Measurements from ENCODE around the gene MELTF. TPM values are rescaled to one million over a fixed set of nuclear protein-coding genes. Genes with fewer than 3 reads are reported as not detected.
A peak's percentile ranks its signal among the peaks of the same experiment; 100 is the strongest.

MELTF gene
- polyA plus RNA-seq, 2 of the 4 experiments (the other 2 are of a cell fraction), result 10.5 to 23.4 TPM

DNA sequence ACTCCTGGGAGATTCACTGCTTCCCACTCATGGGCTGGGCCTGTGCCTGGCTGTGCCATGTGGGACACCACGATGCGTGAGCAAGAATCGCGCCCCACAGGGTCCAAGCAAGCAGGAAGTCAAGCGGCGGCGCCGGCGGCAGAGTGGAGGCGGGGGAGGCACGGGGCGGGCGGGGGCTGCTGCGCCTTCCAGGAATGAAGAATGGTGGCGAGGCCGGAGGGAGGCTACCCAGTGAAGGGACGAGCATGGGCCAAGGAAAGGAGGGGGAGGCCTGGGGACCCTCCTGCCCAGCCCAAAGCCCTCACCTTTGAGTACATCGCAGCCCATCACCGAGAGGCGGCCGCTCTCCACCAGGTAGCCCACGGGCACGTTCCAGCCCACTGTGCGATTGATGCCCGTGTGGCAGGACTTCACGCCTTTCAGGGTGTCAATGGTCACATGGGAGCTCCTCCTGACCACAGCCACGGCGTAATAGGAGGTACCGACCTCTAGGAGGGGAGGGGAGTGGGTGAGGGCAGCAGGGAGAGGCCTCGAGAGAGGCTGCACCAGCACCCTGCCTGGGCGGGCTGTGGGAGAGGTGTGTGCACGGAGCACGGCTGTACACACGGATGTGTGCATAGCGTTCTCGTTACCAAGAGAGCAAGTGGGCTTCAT, 5.5 kb downstream of the MELTF start (continued):
- TF ChIP-seq EHMT2 (IDR thresholded peaks at IDR 0.05; ENCODE audit: low read depth) (no peak), FOXS1 (CRISPR knock-in tag; IDR thresholded peaks at IDR 0.05) (no peak)

- TF ChIP-seq HOXB5 (CRISPR knock-in tag; IDR thresholded peaks at IDR 0.05), result no peak
- no peak for TF ChIP-seq GATA3 (IDR thresholded peaks at IDR 0.05; ENCODE audit: borderline replicate concordance)
- no peak for TF ChIP-seq REST (IDR thresholded peaks at IDR 0.05)
- Histone ChIP-seq H3K4me2 (no peak overlapping the region), H3K4me3 (no peak overlapping the region), H3K9me3 (no peaks in the 10 kb centered on the region), H3K4me1 (peaks cover 7% of the 10 kb centered on the region; the same call in 1 of the 3 replicates), H3K27ac (no peak overlapping the region)
- 89% methylated on average over 22 of the region's 27 CpGs for WGBS (ENCODE audit: missing lambda C conversion rate)
- POLR2A ChIA-PET, result interaction anchor here (0.6 kb wide), 1 partner anchor 12 kb away, joined by 3 read pairs; no protein-coding TSS in a partner anchor
- DNase-seq (ENCODE audit: low read depth in 1 of 2, low spot score in 1 of 2) (no peak), FAIRE-seq (no peak), ATAC-seq (no peak)
- CTCF ChIA-PET, result interaction anchor here (1.1 to 2.6 kb wide), 3 partner anchors 11 to 20 kb away, joined by 4 to 15 read pairs (median 4); no protein-coding TSS in a partner anchor
Measured at GRCh38 chr3:197023241-197023997, 6.2 kb downstream of the MELTF start.

GRCh38 chr3:197022405-197023231, 7.0 kb downstream of the MELTF start:
- H3K4me3 ChIP-seq, result no peak overlapping the region
- no peaks in the 10 kb centered on the region; the same call in 2 of the 3 replicates for H3K4me1 ChIP-seq
- no peak for FAIRE-seq
- POLR2A ChIA-PET, result no interaction called here
- ATAC-seq, result no peak
- TF ChIP-seq KDM5A (IDR thresholded peaks at IDR 0.05) (no peak), EP300 (IDR thresholded peaks at IDR 0.05) (no peak), GATA3 (IDR thresholded peaks at IDR 0.05; ENCODE audit: borderline replicate concordance) (no peak)
- CTCF ChIA-PET, result interaction anchor here (1.1 to 2.6 kb wide), 4 partner anchors 8 to 20 kb away, joined by 4 to 15 read pairs (median 8); partner anchors contain the start of gene MELTF
- no peak overlapping the region for H3K4me2 ChIP-seq
- no peak for DNase-seq (ENCODE audit: low read depth in 1 of 2, low spot score in 1 of 2)
- 89% methylated on average over 18 of the region's 22 CpGs for WGBS (ENCODE audit: missing lambda C conversion rate)
- no peak overlapping the region for H3K27ac ChIP-seq
- H3K9me3 ChIP-seq, result no peaks in the 10 kb centered on the region

GRCh38 chr3:197021729-197022404, 7.8 kb downstream of the MELTF start:
- POLR2A ChIA-PET, result interaction anchor here (0.8 kb wide), 1 partner anchor 10 kb away, joined by 3 read pairs; no protein-coding TSS in a partner anchor

More at GRCh38 chr3:197021729-197022404, 7.8 kb downstream of the MELTF start:
- no peak overlapping the region for H3K4me3 ChIP-seq
- no peak for DNase-seq (ENCODE audit: low read depth in 1 of 2, low spot score in 1 of 2)
- CTCF ChIA-PET, result interaction anchor here (1.4 to 2.6 kb wide), 3 partner anchors 8 to 19 kb away, joined by 4 to 15 read pairs (median 12); partner anchors contain the start of gene MELTF
- no peak overlapping the region for H3K27ac ChIP-seq
- H3K9me3 ChIP-seq, result no peaks in the 10 kb centered on the region
- H3K4me2 ChIP-seq, result no peak overlapping the region
- no peaks in the 10 kb centered on the region for H3K4me1 ChIP-seq
- 86% methylated on average over 15 of the region's 15 CpGs for WGBS (ENCODE audit: missing lambda C conversion rate)
- FAIRE-seq, result no peak
- TF ChIP-seq CEBPB (IDR thresholded peaks at IDR 0.05) (0 out of 4 replicates have a peak, but pooled peaks of 1 of the 2 experiments have one; percentile 9), PHF8 (IDR thresholded peaks at IDR 0.05; ENCODE audit: borderline replicate concordance, low read depth) (no peak)
- peak in 1 of 2 experiments; percentile 8; a peak in 2 of 6 replicates for ATAC-seq

Data from A549 (cell line).